ENCODE measurements around the gene FANCC.

DNA sequence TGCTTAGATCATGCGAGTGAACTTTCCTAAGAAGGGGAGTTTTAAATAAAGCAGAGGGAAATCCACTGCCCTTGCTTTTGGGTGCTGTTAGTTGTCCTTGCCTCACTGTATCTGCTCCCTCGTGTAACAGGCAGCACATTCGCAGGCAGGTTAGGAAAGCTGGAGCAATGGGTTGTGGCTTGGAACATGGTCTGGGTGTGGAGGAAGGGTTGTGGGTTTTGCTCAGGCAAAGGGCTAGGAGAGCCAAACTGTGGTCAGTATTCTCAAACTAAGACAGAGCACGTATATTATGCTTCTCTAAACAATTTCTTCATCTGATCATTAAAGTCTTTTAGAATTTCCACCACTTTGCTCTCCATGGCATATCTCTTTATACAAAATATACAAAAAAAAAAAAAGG, 135.7 kb downstream of the FANCC start:
- TF ChIP-seq, protein P1, sequence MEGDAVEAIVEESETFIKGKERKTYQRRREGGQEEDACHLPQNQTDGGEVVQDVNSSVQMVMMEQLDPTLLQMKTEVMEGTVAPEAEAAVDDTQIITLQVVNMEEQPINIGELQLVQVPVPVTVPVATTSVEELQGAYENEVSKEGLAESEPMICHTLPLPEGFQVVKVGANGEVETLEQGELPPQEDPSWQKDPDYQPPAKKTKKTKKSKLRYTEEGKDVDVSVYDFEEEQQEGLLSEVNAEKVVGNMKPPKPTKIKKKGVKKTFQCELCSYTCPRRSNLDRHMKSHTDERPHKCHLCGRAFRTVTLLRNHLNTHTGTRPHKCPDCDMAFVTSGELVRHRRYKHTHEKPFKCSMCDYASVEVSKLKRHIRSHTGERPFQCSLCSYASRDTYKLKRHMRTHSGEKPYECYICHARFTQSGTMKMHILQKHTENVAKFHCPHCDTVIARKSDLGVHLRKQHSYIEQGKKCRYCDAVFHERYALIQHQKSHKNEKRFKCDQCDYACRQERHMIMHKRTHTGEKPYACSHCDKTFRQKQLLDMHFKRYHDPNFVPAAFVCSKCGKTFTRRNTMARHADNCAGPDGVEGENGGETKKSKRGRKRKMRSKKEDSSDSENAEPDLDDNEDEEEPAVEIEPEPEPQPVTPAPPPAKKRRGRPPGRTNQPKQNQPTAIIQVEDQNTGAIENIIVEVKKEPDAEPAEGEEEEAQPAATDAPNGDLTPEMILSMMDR (IDR thresholded peaks at IDR 0.05) = no peak
- TF ChIP-seq POLR2AphosphoS5 (IDR thresholded peaks at IDR 0.05) (no peak), POLR2A (IDR thresholded peaks at IDR 0.05) (no peak)
